Measurements from ENCODE around the gene EIF4G1. TPM values are rescaled to one million over a fixed set of nuclear protein-coding genes. Genes with fewer than 3 reads are reported as not detected.

Gene EIF4G1
- total RNA-seq, 1 donor = 245 TPM

GRCh38 chr3:184328516-184328915 is 14.1 kb downstream of the EIF4G1 start:
- DNase-seq (ENCODE audit: insufficient read length, low spot score, missing footprints) = peak; percentile 80
- Histone ChIP-seq H3K4me2 (ENCODE audit: insufficient read depth, low read length) (no peak overlapping the region), H3K4me3 (ENCODE audit: insufficient read depth, low read length) (no peak overlapping the region), H3K36me3 (ENCODE audit: insufficient read depth, low read length) (peaks cover 98% of the 10 kb centered on the region), H2AFZ (ENCODE audit: low read length) (no peak overlapping the region), H3K4me1 (ENCODE audit: insufficient read depth, low read length) (peaks cover 18% of the 10 kb centered on the region), H3K27ac (ENCODE audit: low read depth, low read length) (peak overlapping the region; percentile 42), H3K27me3 (ENCODE audit: insufficient read depth, low read length) (no peaks in the 10 kb centered on the region), H3K9me3 (ENCODE audit: low read depth, low read length) (no peaks in the 10 kb centered on the region), H4K20me1 (ENCODE audit: insufficient read depth, low read length) (peaks cover 71% of the 10 kb centered on the region), H3K79me2 (ENCODE audit: insufficient read depth, low read length) (peaks cover 87% of the 10 kb centered on the region)
- TF ChIP-seq, protein P1, sequence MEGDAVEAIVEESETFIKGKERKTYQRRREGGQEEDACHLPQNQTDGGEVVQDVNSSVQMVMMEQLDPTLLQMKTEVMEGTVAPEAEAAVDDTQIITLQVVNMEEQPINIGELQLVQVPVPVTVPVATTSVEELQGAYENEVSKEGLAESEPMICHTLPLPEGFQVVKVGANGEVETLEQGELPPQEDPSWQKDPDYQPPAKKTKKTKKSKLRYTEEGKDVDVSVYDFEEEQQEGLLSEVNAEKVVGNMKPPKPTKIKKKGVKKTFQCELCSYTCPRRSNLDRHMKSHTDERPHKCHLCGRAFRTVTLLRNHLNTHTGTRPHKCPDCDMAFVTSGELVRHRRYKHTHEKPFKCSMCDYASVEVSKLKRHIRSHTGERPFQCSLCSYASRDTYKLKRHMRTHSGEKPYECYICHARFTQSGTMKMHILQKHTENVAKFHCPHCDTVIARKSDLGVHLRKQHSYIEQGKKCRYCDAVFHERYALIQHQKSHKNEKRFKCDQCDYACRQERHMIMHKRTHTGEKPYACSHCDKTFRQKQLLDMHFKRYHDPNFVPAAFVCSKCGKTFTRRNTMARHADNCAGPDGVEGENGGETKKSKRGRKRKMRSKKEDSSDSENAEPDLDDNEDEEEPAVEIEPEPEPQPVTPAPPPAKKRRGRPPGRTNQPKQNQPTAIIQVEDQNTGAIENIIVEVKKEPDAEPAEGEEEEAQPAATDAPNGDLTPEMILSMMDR (IDR thresholded peaks at IDR 0.05; ENCODE audit: extremely low read depth, low read depth, low read length) = no peak

DNA sequence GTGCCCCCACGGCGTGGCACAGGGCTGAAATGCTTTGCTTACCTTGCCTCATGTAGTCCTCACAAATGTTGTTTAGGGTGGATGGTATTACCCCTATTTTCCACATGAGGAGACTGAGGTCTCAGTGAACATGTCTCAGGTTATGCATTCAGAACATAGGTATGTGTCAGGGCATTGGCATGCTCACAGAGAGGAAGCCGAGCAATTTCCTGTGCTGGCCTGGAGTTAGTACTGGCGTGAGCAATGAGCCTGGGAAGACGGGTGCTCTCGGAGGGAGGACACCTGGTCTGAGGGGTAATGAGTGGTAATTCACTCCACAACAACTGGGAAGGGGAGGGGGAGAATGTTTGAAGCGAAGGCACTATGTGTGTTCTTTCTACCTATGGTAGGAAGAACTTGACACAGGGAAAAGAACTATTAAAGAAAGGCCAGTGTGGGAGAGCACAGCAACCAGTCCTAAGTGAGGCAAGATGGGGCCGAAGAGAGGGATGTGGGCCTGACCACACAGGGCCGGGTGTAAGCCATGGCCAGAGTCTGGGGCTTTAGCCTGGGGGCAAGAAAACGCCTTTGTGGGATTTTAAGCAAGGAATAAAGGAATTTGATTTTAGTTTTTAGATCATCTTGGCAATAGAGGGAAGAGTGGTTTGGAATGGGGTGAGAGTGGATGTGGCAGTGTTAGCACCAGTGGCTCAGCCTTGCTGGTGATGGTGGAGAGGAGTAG is 18.1 kb downstream of the EIF4G1 start:
- peak; percentile 92 for DNase-seq (ENCODE audit: insufficient read length, low spot score, missing footprints)
- TF ChIP-seq, protein P1 (IDR thresholded peaks at IDR 0.05; ENCODE audit: extremely low read depth, low read depth, low read length) = no peak
- peak overlapping the region; percentile 97 for H3K27ac ChIP-seq (ENCODE audit: low read depth, low read length)
- H3K36me3 ChIP-seq (ENCODE audit: insufficient read depth, low read length) = peaks cover 79% of the 10 kb centered on the region
- no peaks in the 10 kb centered on the region for H3K27me3 ChIP-seq (ENCODE audit: insufficient read depth, low read length)
- H3K4me1 ChIP-seq (ENCODE audit: insufficient read depth, low read length) = peaks cover 43% of the 10 kb centered on the region
- peak overlapping the region; percentile 4 for H3K4me2 ChIP-seq (ENCODE audit: insufficient read depth, low read length)
- H2AFZ ChIP-seq (ENCODE audit: low read length) = no peak overlapping the region
- no peak overlapping the region for H3K4me3 ChIP-seq (ENCODE audit: insufficient read depth, low read length)
- H3K79me2 ChIP-seq (ENCODE audit: insufficient read depth, low read length) = peaks cover 67% of the 10 kb centered on the region
- H4K20me1 ChIP-seq (ENCODE audit: insufficient read depth, low read length) = peaks cover 48% of the 10 kb centered on the region
- no peaks in the 10 kb centered on the region for H3K9me3 ChIP-seq (ENCODE audit: low read depth, low read length)

- Histone ChIP-seq H2AFZ (ENCODE audit: low read length) (no peak overlapping the region), H3K4me2 (ENCODE audit: insufficient read depth, low read length) (no peak overlapping the region), H3K4me1 (ENCODE audit: insufficient read depth, low read length) (peaks cover 50% of the 10 kb centered on the region), H4K20me1 (ENCODE audit: insufficient read depth, low read length) (peaks cover 49% of the 10 kb centered on the region), H3K27me3 (ENCODE audit: insufficient read depth, low read length) (no peaks in the 10 kb centered on the region), H3K36me3 (ENCODE audit: insufficient read depth, low read length) (peaks cover 72% of the 10 kb centered on the region), H3K9me3 (ENCODE audit: low read depth, low read length) (no peaks in the 10 kb centered on the region), H3K27ac (ENCODE audit: low read depth, low read length) (peak overlapping the region; percentile 97), H3K4me3 (ENCODE audit: insufficient read depth, low read length) (no peak overlapping the region), H3K79me2 (ENCODE audit: insufficient read depth, low read length) (peaks cover 68% of the 10 kb centered on the region)
- peak; percentile 10 for DNase-seq (ENCODE audit: insufficient read length, low spot score, missing footprints)
- TF ChIP-seq, protein P1 (IDR thresholded peaks at IDR 0.05; ENCODE audit: extremely low read depth, low read depth, low read length) = no peak
Observed at GRCh38 chr3:184333190-184333589, 18.8 kb downstream of the EIF4G1 start.

DNA sequence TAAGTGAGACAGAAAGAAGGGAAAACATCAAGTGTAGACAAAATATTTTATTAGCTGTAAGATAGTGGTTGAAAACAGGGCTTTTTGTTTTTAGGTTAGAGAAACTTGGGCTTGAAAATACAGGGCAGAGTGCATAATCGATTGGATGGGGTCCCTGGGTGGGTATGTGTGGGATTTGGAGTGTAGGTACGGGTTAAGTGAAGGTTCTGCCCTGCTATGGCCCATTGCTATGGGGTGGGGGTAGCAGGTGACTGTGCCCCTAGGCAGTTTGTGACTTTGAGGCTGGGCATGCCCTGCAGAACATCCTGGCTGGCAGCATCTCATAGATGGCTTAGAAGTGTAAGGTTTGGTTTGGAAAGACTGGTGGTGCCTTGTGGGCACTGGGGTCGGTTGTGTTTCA is 19.3 kb downstream of the EIF4G1 start:
- H3K4me1 ChIP-seq (ENCODE audit: insufficient read depth, low read length) = peaks cover 55% of the 10 kb centered on the region
- H3K27me3 ChIP-seq (ENCODE audit: insufficient read depth, low read length) = no peaks in the 10 kb centered on the region
- H3K27ac ChIP-seq (ENCODE audit: low read depth, low read length) = peak overlapping the region; percentile 97
- TF ChIP-seq, protein P1 (IDR thresholded peaks at IDR 0.05; ENCODE audit: extremely low read depth, low read depth, low read length) = no peak
- peaks cover 67% of the 10 kb centered on the region for H3K36me3 ChIP-seq (ENCODE audit: insufficient read depth, low read length)
- peaks cover 44% of the 10 kb centered on the region for H4K20me1 ChIP-seq (ENCODE audit: insufficient read depth, low read length)
- peak; percentile 65 for DNase-seq (ENCODE audit: insufficient read length, low spot score, missing footprints)
- H3K9me3 ChIP-seq (ENCODE audit: low read depth, low read length) = no peaks in the 10 kb centered on the region
- no peak overlapping the region for H3K4me2 ChIP-seq (ENCODE audit: insufficient read depth, low read length)
- H3K79me2 ChIP-seq (ENCODE audit: insufficient read depth, low read length) = peaks cover 68% of the 10 kb centered on the region
- no peak overlapping the region for H2AFZ ChIP-seq (ENCODE audit: low read length)
- no peak overlapping the region for H3K4me3 ChIP-seq (ENCODE audit: insufficient read depth, low read length)

Data from osteoblast (primary cell).